GM04504 (cell line): ENCODE results near the gene ADIPOR1.
"Not testable (repeated sequence)": the region's sequence is repeated elsewhere in the genome, so short reads cannot be mapped to it uniquely, and the experiment has no call there.

Experiments
- DNase-seq: peaks from one replicate; pipeline ENCODE4 v3.0.0-alpha.2; 2012; ENCODE audit warnings: low read depth

Gene ADIPOR1

GRCh38 chr1:202936409-202936808, 21.7 kb downstream of the ADIPOR1 start:
- DNase-seq: not testable (repeated sequence)

GRCh38 chr1:202935844-202936243, 22.3 kb downstream of the ADIPOR1 start:
- no peak for DNase-seq

GRCh38 chr1:202934755-202935154, 23.4 kb downstream of the ADIPOR1 start:
- DNase-seq: no peak

- no peak for DNase-seq
These were observed 25.6 kb downstream of the ADIPOR1 start for GRCh38 chr1:202932476-202932875.

- peak; percentile 92 for DNase-seq
These were observed 31.3 kb downstream of the ADIPOR1 start, which contains the start of gene KLHL12 for GRCh38 chr1:202926581-202927491. TSS of gene KLHL12 (minus strand) at chr1:202927234. CDS start at chr1:202925162, 2,072 bp downstream.

- DNase-seq: no peak
These were observed 34.6 kb downstream of the ADIPOR1 start for GRCh38 chr1:202923533-202923932.

GRCh38 chr1:202919615-202920014, 38.5 kb downstream of the ADIPOR1 start:
- no peak for DNase-seq

GRCh38 chr1:202915146-202915545, 43.0 kb downstream of the ADIPOR1 start:
- DNase-seq: no peak

- not testable (repeated sequence) for DNase-seq
These were observed 45.6 kb downstream of the ADIPOR1 start for GRCh38 chr1:202912476-202912875.

- DNase-seq: no peak
These were observed 48.6 kb downstream of the ADIPOR1 start for GRCh38 chr1:202909494-202909893.

GRCh38 chr1:202908998-202909397, 49.1 kb downstream of the ADIPOR1 start:
- no peak for DNase-seq

- DNase-seq: no peak
These were observed 52.8 kb downstream of the ADIPOR1 start for GRCh38 chr1:202905331-202905730.

GRCh38 chr1:202903808-202904207, 54.3 kb downstream of the ADIPOR1 start:
- DNase-seq: not testable (repeated sequence)

- no peak for DNase-seq
These were observed 56.6 kb downstream of the ADIPOR1 start for GRCh38 chr1:202901555-202901954.

- DNase-seq: no peak
These were observed 65.6 kb downstream of the ADIPOR1 start for GRCh38 chr1:202892501-202892900.
